ENCODE measurements around the gene MCTP1.
"Not testable (repeated sequence)": the region's sequence is repeated elsewhere in the genome, so short reads cannot be mapped to it uniquely, and the experiment has no call there.

MCTP1 gene

DNA sequence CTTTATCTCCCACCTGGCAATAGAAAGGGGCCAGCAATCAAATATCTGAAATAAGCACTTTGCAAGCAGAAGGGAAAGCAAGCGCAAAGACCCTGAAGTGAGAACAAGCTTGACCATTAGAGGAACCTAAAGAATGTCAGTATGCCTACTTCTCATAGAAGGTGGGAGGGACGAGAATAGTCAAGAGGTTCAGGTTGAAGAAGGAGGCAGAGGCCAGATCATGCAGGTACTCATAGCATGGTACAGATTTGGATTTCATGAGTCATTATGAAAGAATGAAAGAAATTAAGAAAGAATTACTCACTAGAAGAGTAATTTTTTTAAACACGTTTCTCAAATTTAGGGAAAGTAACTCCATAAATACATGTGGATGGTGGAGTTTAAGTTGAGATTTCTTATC lies 33.7 kb downstream of the MCTP1 start:
- no peak for FAIRE-seq

DNA sequence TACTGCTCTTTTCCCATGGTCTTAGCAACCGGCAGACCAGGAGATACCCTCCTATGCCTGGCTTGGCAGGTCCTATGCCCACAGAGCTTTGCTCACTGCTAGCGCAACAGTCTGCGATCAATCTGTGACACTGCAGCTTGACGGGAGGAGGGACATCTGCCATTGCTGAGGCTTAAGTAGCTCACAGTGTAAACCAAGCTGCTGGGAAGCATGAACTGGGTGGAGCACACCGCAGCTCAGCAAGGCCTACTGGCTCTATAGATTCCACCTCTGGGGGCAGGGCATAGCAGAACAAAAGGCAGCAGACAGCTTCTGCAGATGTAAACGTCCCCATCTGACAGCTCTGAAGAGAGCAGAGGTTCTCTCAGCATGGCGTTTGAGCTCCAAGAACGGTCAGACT lies 40.4 kb downstream of the MCTP1 start:
- FAIRE-seq, result no peak

DNA sequence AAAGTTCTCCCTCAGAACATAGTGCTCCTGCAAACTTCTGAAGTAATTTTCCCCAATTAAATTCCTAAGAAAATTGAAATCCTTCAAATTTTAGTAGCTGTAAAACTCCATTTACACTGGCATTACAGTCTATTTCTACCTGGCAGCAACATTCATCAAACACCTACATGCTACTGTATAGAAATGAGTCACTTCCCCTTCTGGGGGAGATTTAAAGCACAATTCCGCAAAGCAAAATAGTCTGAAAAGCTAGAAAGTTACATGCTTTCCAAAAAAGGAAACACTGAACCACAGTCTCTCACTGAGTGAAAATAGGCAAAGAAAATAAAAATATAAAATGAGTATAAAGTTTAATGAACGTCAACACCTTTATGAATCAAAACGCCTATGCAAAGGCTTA lies 43.3 kb downstream of the MCTP1 start:
- no peak for FAIRE-seq

DNA sequence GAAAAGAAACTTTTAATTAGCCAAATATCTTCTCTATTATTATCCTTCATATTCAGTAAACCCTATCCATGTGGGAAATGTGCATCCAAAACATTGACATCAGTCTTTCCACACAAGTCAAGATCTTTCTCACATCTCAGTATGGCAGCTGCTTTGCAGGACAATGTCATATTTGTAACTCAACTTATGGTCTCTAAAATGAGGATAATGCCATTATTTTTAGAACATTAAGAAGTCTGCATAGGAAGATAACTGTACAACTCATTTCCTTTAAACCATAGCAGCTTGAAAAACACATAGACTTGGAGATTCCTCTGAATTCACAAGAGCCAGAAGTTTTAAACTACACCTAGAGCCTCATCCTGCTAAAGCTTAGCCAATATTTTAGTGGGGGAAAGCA lies 43.7 kb downstream of the MCTP1 start:
- FAIRE-seq, result no peak

DNA sequence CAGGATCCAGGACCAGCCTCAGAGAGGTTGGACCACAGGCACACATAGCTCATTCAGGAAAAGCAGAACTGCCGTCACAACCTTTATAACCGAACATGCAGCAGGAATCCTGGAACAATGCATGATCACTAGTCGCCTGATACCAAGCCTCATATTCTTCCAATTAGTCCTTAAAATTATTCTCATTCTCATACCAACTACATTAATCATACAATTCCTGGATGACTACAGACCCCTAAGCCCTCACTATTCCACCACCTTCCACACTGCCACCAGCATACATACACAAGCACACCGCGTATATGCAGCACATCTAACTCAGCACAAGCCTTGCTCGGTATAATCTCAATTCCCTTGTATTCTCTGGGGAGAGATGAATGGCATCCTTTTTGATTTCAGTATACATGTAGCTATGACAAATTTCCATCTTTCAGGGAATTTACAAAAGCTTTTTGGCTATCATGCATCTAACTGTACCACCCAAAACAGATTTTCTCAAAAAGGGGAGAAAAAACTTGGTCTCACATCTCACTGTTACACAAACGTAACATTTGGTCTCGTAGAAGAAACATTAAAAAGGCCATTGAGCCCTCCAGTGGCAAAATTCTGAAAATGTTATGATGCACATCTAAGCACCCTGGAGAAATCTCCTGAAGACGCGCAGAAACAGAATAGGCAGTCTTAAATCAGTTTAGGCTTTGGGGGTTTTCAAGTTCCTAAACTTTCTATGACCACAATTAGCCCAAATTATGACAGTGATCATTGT lies 46.2 kb downstream of the MCTP1 start:
- FAIRE-seq, result no peak

DNA sequence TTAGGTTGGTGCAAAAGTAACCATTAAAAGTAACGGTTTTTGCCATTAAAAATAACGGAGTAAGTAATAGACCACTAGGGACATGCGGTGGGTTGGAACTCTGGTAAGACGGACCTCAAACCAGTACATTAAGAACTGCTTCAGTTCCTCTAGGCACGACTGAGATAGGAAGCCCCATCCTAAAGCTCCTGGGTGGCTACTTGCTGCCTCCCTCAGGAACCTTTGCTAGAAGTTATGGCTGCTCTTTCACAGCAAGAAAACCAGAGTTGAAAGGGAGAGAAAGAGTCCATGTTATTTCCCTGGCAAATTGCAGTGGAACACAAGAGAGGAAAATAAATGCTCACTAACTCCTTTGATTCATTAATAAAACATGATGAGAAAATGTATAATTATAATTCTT lies 47.6 kb downstream of the MCTP1 start:
- no peak for FAIRE-seq

DNA sequence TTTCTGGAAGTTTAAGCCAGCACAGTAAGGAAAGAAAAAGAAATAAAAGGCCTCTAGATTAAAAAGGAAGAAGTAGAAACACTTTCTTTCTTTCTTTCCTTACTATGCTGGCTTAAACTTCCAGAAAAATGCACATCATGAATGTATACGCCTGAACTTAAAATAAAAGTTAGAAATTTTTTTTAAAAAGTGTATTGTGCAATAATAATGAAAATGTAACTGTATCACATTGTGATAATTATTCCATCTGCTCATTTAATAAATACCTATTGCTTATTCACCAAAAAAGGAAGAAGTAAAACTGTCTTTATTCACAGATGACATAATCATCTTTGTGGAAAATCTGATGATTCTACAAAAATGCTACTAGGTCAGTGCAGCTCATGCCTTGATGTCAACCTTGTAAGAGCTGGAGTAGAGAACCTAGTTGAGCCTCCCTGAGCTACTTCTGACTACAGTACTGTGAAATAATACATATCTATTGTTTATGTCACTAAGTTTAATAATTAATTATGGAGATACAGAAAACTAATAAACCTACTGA lies 49.4 kb downstream of the MCTP1 start:
- no peak for FAIRE-seq

DNA sequence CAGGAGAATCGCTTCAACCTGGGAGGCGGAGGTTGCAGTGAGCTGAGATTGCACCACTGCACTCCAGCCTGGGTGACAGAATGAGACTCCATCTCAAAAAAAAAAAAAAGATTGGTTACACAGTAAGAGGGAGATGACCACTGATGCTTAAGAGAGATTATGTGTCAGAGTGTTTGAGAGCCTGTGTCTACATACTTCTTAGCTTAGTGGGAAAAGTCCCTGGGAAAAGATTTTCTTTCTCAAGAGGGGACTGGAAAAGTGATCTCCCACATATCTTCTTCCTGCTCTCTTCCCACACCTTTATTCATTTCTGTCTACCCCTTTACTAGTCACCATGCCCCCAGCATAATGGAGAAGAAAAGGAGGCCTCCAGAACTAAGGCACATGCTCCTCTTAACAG lies 55.2 kb downstream of the MCTP1 start:
- no peak for FAIRE-seq

DNA sequence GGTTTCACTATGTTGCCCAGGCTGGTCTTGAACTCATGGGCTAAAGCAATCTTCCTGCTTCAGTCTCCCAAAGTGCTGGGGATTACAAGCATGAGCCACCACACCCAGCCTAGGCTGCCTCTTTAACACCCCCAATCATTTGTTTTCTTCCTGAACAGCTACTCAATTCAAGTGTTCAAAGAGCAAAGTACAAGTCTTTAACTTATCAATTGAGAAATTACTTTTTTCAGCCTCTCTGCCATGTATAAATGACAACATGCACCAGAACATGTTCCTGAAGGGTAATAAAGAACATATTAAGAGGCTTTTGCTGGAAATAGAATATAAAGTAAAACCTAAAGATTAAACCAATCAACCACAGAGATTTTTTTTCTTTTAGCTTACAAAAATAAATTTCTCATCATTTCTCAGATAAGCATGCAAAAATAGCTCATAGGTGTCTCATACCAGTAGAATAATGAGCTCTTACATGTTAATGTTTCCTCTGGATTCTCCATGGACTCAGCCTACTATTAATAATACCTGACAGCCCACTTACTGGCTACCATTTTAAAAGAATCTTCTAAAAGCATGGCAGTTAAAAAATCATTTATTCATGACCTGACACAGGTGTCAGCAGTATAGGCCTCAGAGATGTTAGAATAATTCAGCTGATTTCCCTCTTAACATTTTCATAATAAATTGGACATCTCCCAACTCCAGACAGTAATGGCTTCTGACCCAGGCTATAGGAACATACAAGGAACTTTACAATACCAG lies 60.0 kb downstream of the MCTP1 start:
- no peak for FAIRE-seq

DNA sequence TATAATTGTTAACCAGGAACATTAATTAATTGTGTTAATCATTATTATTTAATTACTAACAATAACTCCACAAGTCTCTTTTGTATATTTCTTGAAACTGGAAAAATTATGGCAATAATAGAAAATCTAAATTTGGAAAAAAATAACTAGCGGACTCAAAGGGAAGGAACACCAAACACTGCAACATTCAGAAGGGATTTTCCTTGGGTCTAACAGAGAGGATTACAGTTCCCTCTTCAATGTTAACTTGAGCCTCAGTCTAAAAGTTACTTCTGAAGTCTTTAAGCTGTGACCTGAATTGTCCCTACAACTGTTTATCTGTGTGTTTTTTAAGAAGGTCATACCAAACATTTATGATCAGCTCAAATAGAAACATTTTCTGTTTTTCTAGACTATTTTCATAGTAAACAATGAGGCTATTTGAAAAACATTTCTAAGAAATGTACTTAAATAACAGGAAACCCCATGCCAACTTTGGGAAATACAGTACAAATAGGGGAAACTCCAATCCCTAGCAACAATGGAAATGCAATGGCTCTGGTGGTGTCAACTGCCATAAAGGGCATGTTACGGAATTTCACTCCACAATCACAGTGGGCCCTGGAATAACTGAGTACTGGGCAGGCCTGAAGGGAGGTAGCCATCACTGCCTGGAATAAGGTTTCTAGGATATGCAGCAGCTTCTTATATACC lies 61.2 kb downstream of the MCTP1 start:
- no peak for FAIRE-seq

DNA sequence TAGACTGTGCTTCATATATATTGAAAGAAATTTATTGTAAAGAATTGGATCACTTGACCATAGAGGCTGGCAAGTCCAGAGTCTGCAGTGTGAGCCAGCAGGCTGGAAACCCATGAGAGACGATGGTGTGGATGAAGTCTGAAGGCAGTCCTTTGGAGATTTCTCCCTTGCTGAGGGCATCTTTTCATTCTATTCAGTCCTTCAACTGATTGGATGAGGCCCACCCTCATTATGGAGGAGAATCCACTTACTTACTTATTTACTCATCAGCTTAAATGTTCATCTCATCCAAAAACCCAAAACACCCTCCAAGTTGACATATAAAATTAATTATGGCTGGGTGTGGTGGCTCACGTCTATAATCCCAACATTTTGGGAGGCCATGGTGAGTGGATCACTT lies 62.1 kb downstream of the MCTP1 start:
- no peak for FAIRE-seq

DNA sequence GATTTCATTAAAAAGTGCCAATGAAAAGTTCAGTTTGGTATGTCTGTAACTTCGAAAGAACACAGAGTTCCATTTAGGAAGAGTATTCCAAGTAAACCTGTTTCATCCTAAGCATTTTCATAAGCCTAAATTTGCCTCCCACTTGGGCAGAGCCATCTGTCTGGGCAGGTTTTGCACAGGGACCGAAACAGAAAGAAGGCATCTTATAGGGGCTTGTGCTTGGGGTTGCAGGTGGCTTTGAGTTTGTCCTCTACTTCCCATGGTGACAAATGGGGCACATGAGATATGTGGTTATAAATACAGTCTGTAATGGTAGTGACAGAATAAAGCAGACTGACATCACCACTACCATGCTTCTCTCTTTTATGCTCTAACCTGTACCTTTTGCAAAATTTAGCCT lies 63.7 kb downstream of the MCTP1 start:
- FAIRE-seq, result no peak

DNA sequence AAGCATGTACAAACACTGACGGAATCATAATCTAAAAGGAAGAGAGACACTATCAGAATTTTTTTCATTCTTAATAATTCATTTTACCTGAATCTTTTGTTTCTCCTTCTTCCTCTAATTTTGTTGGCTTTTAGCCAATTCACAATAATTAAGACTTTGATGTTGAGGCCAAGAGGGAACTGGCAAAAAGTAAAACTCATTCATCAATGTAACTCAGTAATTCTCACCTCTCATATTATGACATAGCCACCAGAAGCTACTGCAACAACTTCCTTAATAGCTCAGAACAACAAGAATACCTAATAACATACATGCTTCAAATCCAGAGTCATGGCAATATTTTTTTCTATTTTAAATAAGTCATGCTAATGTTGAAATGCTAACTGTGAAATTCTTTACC lies 64.5 kb downstream of the MCTP1 start:
- FAIRE-seq, result no peak

DNA sequence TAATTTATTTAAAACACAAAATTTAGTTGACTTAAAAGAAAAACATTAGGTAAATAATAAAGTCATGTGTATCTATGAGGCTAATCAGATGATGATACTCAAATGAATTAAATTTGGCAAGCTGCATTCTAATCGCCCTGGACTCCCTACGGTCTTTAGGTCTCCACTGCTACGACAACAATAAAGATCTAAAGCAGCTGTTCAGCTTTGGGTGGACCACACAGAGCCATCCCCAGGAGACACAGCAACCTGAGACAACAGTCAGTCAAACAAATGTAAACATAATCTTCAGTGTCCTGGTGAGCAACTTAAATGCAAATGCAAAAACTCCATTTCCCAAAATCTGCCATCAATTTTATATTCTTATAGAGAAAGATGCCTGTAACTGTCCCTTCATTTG lies 65.5 kb downstream of the MCTP1 start:
- FAIRE-seq, result no peak

DNA sequence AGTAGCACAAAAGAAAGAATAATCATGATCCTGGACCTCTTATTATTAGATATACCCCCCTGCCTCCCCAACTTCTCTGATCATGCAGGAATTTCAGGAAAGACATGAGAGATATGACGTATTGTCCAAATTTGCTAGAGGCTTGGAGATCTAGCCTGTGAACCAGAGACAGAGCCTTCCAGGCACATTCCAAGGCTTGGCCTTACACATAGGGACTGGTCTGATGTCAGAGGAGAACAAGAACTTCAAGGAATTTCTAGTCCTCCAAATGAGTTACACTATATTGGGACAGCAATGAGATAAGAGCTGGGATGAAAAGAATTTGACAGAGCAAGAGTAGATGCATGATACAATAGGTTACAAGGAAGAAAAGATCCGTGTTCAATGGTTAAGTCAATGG lies 67.0 kb downstream of the MCTP1 start:
- FAIRE-seq, result no peak

DNA sequence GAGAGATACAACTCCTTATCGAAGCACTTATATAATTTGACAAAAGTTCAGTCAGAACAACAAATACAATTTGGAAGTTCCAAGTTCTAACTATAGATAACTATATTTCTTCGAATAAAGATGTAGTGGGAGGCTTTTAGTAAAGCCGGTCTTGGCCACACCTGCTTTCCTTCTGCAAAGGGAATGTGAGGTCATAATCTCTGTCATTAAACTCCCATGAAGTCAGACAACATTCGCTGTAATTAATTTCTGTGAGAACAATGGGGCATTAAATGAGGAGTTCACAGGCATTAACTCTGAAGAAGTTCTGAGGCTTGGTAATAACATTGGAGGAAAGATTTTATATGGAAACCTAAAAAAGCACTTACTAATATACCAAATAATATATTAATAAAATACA lies 67.5 kb downstream of the MCTP1 start:
- no peak for FAIRE-seq

DNA sequence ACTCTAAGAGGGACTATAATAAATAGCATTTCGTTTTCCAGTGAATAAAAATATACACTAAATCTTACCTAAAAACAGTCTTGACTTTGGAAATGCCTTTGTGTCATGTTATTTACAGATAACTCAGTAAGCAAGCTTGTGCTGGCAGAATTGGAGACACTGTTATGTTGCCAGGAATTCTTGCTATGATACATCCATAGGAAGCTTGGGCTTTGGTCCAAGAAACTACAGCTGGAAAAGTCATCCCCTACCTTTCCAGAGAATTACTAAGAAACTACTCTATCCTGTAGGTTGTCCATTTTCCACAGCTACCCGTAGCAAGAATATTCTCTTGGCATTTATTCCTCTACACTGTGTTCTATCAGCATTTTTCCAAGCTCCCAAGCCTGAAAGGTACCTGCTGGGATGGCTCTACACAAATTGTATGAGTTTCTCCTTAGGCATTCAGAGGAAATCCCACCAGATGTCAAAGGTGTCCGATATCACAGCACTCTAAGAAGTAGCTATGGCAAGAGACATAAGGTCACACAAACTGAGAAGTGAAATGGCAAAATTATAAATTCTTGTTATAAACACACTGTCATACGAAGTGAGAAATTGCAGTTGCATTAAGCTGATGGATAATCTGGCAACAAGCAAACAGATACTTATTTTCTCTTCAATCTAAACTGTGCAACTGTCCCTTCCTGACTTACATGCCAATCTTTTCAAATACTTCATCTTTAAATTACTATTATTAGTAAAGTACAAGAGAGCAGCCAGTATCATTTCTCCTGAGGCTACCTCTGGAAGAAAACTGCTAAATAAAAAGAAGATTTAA lies 68.5 kb downstream of the MCTP1 start:
- FAIRE-seq, result no peak

DNA sequence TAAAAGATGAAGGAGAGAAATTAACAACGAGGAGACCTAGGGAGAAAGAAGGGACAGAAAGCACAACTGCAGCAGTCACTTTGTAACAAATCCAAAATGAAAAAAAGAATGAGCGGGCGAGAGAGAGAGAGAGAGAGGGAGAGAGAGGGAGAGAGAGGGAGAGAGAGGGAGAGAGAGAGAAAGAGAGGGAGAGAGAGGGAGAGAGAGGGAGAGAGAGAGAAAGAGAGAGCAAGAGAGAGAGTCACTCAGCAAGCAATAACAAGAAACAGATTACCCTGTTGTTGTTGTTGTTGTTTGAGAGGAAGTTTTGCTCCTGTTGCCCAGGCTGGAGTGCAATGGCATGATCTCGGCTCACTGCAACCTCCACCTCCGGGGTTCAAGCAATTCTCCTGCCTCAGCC lies 77.1 kb downstream of the MCTP1 start:
- not testable (repeated sequence) for FAIRE-seq

DNA sequence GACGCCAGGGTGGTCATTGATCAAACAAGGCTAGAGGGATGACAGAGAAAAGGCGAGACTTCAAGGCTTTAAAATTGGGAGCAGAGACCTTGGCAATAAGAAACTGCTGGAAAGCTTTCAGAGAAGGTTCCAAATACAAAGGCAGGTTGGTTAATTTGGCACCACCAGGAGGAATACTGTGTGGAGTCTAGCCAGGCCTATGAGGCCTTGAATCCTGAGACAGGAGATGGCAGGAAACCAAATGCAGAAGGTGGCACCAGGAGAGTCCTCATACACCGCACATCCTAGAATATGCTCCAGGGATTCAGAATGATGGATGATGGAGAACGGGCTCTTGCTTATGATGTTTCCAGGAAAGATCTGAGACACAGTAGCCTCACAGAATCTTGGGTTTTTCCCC lies 90.0 kb downstream of the MCTP1 start:
- FAIRE-seq, result no peak

DNA sequence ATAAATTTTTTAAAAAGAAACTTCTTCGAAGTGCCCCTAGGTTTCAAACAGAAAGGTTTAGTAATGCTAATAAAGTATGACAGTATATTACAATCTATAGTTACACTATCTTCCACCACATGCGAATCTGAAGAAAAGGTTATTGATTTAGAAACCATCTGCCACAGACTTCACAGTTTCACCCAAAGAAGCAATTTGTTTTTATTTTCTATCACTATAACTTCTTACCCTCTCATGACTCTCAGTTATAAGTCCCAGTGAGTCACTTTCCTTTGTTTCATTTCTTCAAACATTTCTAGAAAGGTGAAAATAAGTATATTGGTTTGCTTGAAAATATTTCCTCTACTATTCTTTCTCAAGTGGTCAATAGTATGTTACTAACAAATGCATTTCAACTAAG lies 93.6 kb downstream of the MCTP1 start:
- no peak for FAIRE-seq

DNA sequence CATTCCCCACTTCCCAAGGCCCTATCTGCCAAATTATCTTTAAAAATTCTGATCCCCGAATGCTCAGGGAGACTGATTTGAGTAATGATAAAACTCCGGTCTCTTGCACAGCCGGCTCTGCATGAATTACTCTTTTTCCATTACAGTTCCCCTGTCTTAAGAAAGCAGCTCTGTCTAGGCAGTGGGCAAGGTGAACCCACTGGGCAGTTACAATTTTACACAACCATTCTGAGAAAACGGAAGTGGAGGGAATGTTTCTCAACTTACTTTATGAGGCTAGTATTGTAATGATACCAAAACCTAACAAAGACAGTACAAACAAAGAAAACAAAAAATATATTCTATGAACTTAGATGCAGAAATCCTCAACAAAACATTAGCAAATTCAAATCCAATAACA lies 100.0 kb downstream of the MCTP1 start:
- FAIRE-seq, result no peak

DNA sequence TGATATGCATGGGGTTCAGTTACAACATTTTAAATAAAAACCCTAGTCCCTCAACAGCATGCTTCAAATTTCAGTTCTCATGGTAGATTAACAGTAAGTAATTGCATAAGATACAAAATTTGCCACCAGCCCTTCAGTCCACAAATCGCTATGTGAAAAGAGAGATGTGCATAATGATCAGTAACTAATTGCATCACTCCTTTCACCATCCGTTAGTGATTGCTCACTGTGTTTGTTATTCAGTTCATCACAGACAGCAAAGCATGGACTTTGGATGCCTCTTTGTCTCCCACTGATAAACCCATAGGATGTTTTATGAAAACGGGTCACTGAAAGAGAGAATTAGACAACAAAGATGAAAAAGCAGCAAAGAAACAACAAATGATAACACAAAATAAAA lies 103.2 kb downstream of the MCTP1 start:
- FAIRE-seq, result no peak
